ENCODE results near the gene GGA2. TPM values are rescaled to one million over a fixed set of nuclear protein-coding genes. Genes with fewer than 3 reads are reported as not detected.
A peak's percentile ranks its signal among the peaks of the same experiment; 100 is the strongest.

Gene GGA2
- total RNA-seq, 1 experiment from 2014 or later = 92.7 TPM

GRCh38 chr16:23556881-23557778 is 46.8 kb upstream of the GGA2 start, which contains the start of the genes EARS2 and UBFD1:
TSS of gene EARS2 (minus strand) at chr16:23557350. CDS start at chr16:23557343, 7 bp downstream.
TSS of gene UBFD1 (plus strand) at chr16:23557727. CDS start at chr16:23557743, 16 bp downstream.
- DNase-seq = peak; percentile 98 to 99
- peak; percentile 75 to 94 for TF ChIP-seq CTCF (IDR thresholded peaks at IDR 0.05; ENCODE audit: insufficient read depth in 1 of 2, low read depth in 1 of 2, low read length in 1 of 2, severe bottlenecking in 1 of 2, unreplicated experiment in 1 of 2)
- peak within 1 kb of the TSS; percentile 87 for H3K4me3 Mint-ChIP-seq (ENCODE audit: unreplicated experiment)
- Histone ChIP-seq H3K4me3 (ENCODE audit: low read depth, low read length) (peak within 1 kb of the TSS; percentile 95), H3K27me3 (replicated peaks; ENCODE audit: control insufficient read depth, insufficient read depth, low read length) (no peaks in the 10 kb centered on the region), H3K4me1 (peaks cover 13% of the 10 kb centered on the region), H3K9me3 (no peaks in the 10 kb centered on the region), H3K36me3 (ENCODE audit: control insufficient read depth, insufficient read depth, low read length) (peaks cover 5% of the 10 kb centered on the region; the same call in 1 of the 2 replicates)
- peak within 1 kb of the TSS; percentile 90 for H3K27ac Mint-ChIP-seq (ENCODE audit: unreplicated experiment)
- intact Hi-C loops (cut with micrococcal nuclease; ENCODE audit: unreplicated experiment) = loop anchor here (1.0 to 5.0 kb wide), 3 partner anchors 39 to 84 kb away; partner anchors contain the start of genes DCTN5, NDUFAB1 and PALB2
- ChIA-PET POLR2A (interaction anchor here (0.5 to 1.4 kb wide), 8 partner anchors 8 to 122 kb away, joined by 3 to 9 read pairs (median 6); partner anchors contain the start of gene PLK1), CTCF (interaction anchor here (0.6 to 1.0 kb wide), 3 partner anchors 18 to 60 kb away, joined by 3 to 8 read pairs (median 4); no protein-coding TSS in a partner anchor)
- no peaks in the 10 kb centered on the region for H3K27me3 Mint-ChIP-seq (ENCODE audit: insufficient read depth, unreplicated experiment)
- H3K4me1 Mint-ChIP-seq (ENCODE audit: low read depth, unreplicated experiment) = no peaks in the 10 kb centered on the region
- no peaks in the 10 kb centered on the region for H3K9me3 Mint-ChIP-seq (ENCODE audit: unreplicated experiment)
- TSS peak; percentile 54 for BruUV-seq (replicated peaks)
- H3K36me3 Mint-ChIP-seq (ENCODE audit: insufficient read depth, unreplicated experiment) = peaks cover 34% of the 10 kb centered on the region

GRCh38 chr16:23554536-23554935 is 44.2 kb upstream of the GGA2 start:
- H3K4me3 Mint-ChIP-seq (ENCODE audit: unreplicated experiment) = no peak overlapping the region
- Histone ChIP-seq H3K27me3 (replicated peaks; ENCODE audit: control insufficient read depth, insufficient read depth, low read length) (no peaks in the 10 kb centered on the region), H3K4me1 (peaks cover 13% of the 10 kb centered on the region), H3K36me3 (ENCODE audit: control insufficient read depth, insufficient read depth, low read length) (peaks cover 4% of the 10 kb centered on the region), H3K4me3 (ENCODE audit: low read depth, low read length) (no peak overlapping the region), H3K9me3 (no peaks in the 10 kb centered on the region)
- no peak overlapping the region for H3K27ac Mint-ChIP-seq (ENCODE audit: unreplicated experiment)
- intact Hi-C loops (cut with micrococcal nuclease; ENCODE audit: unreplicated experiment) = no loop called here
- BruUV-seq (replicated peaks) = no TSS peak
- no peaks in the 10 kb centered on the region for H3K4me1 Mint-ChIP-seq (ENCODE audit: low read depth, unreplicated experiment)
- TF ChIP-seq CTCF (IDR thresholded peaks at IDR 0.05; ENCODE audit: insufficient read depth in 1 of 2, low read depth in 1 of 2, low read length in 1 of 2, severe bottlenecking in 1 of 2, unreplicated experiment in 1 of 2) = no peak
- CTCF ChIA-PET = no interaction called here
- POLR2A ChIA-PET = no interaction called here
- H3K27me3 Mint-ChIP-seq (ENCODE audit: insufficient read depth, unreplicated experiment) = no peaks in the 10 kb centered on the region
- no peaks in the 10 kb centered on the region for H3K9me3 Mint-ChIP-seq (ENCODE audit: unreplicated experiment)
- DNase-seq = no peak
- H3K36me3 Mint-ChIP-seq (ENCODE audit: insufficient read depth, unreplicated experiment) = peaks cover 37% of the 10 kb centered on the region

- no peak for TF ChIP-seq CTCF (IDR thresholded peaks at IDR 0.05; ENCODE audit: insufficient read depth in 1 of 2, low read depth in 1 of 2, low read length in 1 of 2, severe bottlenecking in 1 of 2, unreplicated experiment in 1 of 2)
- Histone ChIP-seq H3K4me3 (ENCODE audit: low read depth, low read length) (no peak overlapping the region), H3K4me1 (peaks cover 8% of the 10 kb centered on the region), H3K27me3 (replicated peaks; ENCODE audit: control insufficient read depth, insufficient read depth, low read length) (no peaks in the 10 kb centered on the region), H3K36me3 (ENCODE audit: control insufficient read depth, insufficient read depth, low read length) (peaks cover 4% of the 10 kb centered on the region), H3K9me3 (no peaks in the 10 kb centered on the region)
- no TSS peak for BruUV-seq (replicated peaks)
- POLR2A ChIA-PET = no interaction called here
- Mint-ChIP-seq H3K4me3 (ENCODE audit: unreplicated experiment) (no peak overlapping the region), H3K27ac (ENCODE audit: unreplicated experiment) (no peak overlapping the region), H3K4me1 (ENCODE audit: low read depth, unreplicated experiment) (no peaks in the 10 kb centered on the region), H3K36me3 (ENCODE audit: insufficient read depth, unreplicated experiment) (peaks cover 46% of the 10 kb centered on the region), H3K9me3 (ENCODE audit: unreplicated experiment) (no peaks in the 10 kb centered on the region), H3K27me3 (ENCODE audit: insufficient read depth, unreplicated experiment) (no peaks in the 10 kb centered on the region)
- CTCF ChIA-PET = no interaction called here
- DNase-seq = no peak
- intact Hi-C loops (cut with micrococcal nuclease; ENCODE audit: unreplicated experiment) = no loop called here
Measured at GRCh38 chr16:23552161-23552560, 41.9 kb upstream of the GGA2 start.
